Mesendoderm (in vitro differentiated cells): ENCODE measurements around the gene NYNRIN.

Experiments
- DNase-seq: peaks from one replicate; pipeline ENCODE4 v3.0.0; 2013
- H2AK5ac ChIP-seq: 2 replicates; pipeline ENCODE4 v1.6.1; 2013; ENCODE audit warnings: low read length, inconsistent platforms
- H2BK120ac ChIP-seq: 2 replicates; pipeline ENCODE4 v1.6.1; 2013; ENCODE audit warnings: low read depth, mild to moderate bottlenecking, low read length, moderate library complexity, mixed read lengths
- H2BK15ac ChIP-seq: replicated peaks from 2 replicates; pipeline ENCODE4 v1.6.1; 2013; ENCODE audit warnings: low read depth, mild to moderate bottlenecking, moderate library complexity
- H2BK5ac ChIP-seq: 2 replicates; pipeline ENCODE4 v1.6.1; 2013; ENCODE audit warnings: low read length, inconsistent platforms
- H3K18ac ChIP-seq: 2 replicates; pipeline ENCODE4 v1.6.1; 2013; ENCODE audit warnings: mild to moderate bottlenecking, low read length, mixed read lengths
- H3K23ac ChIP-seq: one replicate; pipeline ENCODE4 v1.6.1; 2013; ENCODE audit warnings: low read length
- H3K27ac ChIP-seq: 2 replicates; pipeline ENCODE4 v1.5.1; 2013; ENCODE audit warnings: low read depth, mild to moderate bottlenecking, inconsistent platforms, low read length, moderate library complexity
- H3K27me3 ChIP-seq: 2 replicates; pipeline ENCODE4 v1.6.1; 2013; ENCODE audit warnings: low read length, control low read depth, mild to moderate bottlenecking, inconsistent platforms; ENCODE audit not compliant: insufficient read depth, poor library complexity
- H3K36me3 ChIP-seq: 2 replicates; pipeline ENCODE4 v1.6.1; 2013; ENCODE audit warnings: low read length, inconsistent platforms; ENCODE audit not compliant: control insufficient read depth, insufficient read depth
- H3K4ac ChIP-seq: one replicate; pipeline ENCODE4 v1.6.1; 2013; ENCODE audit warnings: low read depth, mild to moderate bottlenecking, low read length, moderate library complexity
- H3K4me1 ChIP-seq: 2 replicates; pipeline ENCODE4 v1.6.1; 2013; ENCODE audit warnings: low read depth, low read length, inconsistent platforms; ENCODE audit not compliant: control insufficient read depth
- H3K4me2 ChIP-seq: 2 replicates; pipeline ENCODE4 v1.6.1; 2013; ENCODE audit warnings: low read length
- H3K4me3 ChIP-seq: 2 replicates; pipeline ENCODE4 v1.5.1; 2013; ENCODE audit warnings: mild to moderate bottlenecking, low read length
- H3K56ac ChIP-seq: one replicate; pipeline ENCODE4 v1.6.1; 2013; ENCODE audit warnings: low read length
- H3K79me1 ChIP-seq: 2 replicates; pipeline ENCODE4 v1.6.1; 2013; ENCODE audit warnings: low read length, inconsistent platforms
- H3K79me2 ChIP-seq: 2 replicates; pipeline ENCODE4 v1.6.1; 2013; ENCODE audit warnings: mild to moderate bottlenecking, low read length; ENCODE audit not compliant: control insufficient read depth, insufficient read depth
- H3K9ac ChIP-seq: 2 replicates; pipeline ENCODE4 v1.6.1; 2013; ENCODE audit warnings: low read length, inconsistent platforms
- H4K5ac ChIP-seq: one replicate; pipeline ENCODE4 v1.6.1; 2013; ENCODE audit warnings: low read length
- H4K8ac ChIP-seq: one replicate; pipeline ENCODE4 v1.6.1; 2013; ENCODE audit warnings: low read depth, mild to moderate bottlenecking, control low read depth, low read length, moderate library complexity
- WGBS: extraction: QIAGEN DNeasy Blood & Tissue Kit; methylation state at CpG from one replicate; pipeline ENCODE4 v1.1.7; 2013; ENCODE audit warnings: low lambda C conversion rate, missing lambda C conversion rate; ENCODE audit not compliant: insufficient coverage; ENCODE audit errors: extremely low coverage; 5-methylcytosine and 5-hydroxymethylcytosine counted together

NYNRIN gene

DNA sequence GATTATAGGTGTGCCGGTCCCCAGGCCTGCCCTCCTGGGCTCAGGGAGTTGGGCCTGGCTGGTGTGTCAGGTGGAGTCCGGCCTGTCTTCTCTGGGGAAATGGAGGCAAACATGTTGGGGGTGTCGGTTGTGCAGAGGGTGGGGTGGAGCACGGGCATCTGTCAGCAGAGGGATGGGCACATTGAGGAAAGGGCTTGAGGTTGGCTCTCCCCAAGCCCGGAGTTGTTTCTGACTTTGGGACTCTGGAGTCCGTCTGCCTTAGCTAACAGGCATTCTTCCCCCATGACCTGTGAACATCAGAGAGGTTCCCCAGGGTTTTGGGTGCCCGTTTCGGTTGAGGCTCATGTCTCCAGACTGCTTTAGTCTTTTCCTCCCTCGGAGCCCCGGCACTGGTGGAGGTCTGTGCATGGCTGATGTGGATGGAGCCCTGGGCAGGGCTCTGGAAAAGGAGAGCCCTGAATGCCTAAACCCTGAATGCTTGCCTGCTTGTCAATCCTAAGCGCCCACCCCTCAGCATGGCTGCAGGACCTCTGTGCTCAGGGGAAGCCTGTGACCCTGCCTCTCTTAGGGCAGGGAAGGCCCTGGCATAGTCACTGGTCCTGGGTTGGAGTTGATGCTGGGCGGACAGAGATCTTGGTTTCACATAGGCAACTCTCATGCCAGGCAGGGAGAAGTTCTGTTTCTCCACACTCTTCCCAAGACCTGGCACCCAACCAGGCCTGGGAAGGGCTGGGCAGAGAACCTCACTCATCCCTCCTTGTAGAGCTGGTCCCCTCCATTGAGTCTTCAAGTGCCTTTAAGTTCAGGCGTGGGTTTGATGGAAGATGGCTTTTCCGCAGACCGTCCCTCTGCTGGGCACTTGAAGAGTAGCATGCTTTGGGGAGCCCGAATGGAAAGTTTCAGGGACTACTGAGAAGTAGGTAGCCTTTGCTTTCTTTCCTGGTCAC lies 12.9 kb downstream of the NYNRIN start:
- Histone ChIP-seq H3K27me3 (no peaks in the 10 kb centered on the region), H2BK15ac (no peak overlapping the region), H3K9ac (no peak overlapping the region), H3K4me1 (no peaks in the 10 kb centered on the region), H3K4me3 (no peak overlapping the region), H3K23ac (no peak overlapping the region), H3K18ac (no peak overlapping the region), H3K79me2 (no peaks in the 10 kb centered on the region), H2AK5ac (no peak overlapping the region), H2BK120ac (no peak overlapping the region), H4K8ac (no peak overlapping the region), H3K4me2 (no peak overlapping the region), H3K4ac (no peak overlapping the region), H2BK5ac (no peak overlapping the region), H3K36me3 (no peaks in the 10 kb centered on the region), H4K5ac (no peak overlapping the region), H3K79me1 (no peaks in the 10 kb centered on the region), H3K27ac (no peak overlapping the region), H3K56ac (no peak overlapping the region)
- DNase-seq = peak; percentile 72
- no CpG with 5 or more reads among the region's 16 CpGs for WGBS

- Histone ChIP-seq H4K8ac (no peak overlapping the region), H2AK5ac (no peak overlapping the region), H3K79me2 (no peaks in the 10 kb centered on the region), H3K9ac (no peak overlapping the region), H3K27me3 (no peaks in the 10 kb centered on the region), H2BK15ac (no peak overlapping the region), H3K4me3 (no peak overlapping the region), H2BK5ac (no peak overlapping the region), H3K4ac (no peak overlapping the region), H3K27ac (no peak overlapping the region), H3K4me1 (no peaks in the 10 kb centered on the region), H3K56ac (no peak overlapping the region), H4K5ac (no peak overlapping the region), H3K36me3 (no peaks in the 10 kb centered on the region), H3K79me1 (no peaks in the 10 kb centered on the region), H2BK120ac (no peak overlapping the region), H3K18ac (no peak overlapping the region), H3K23ac (no peak overlapping the region), H3K4me2 (no peak overlapping the region)
- WGBS = no CpG with 5 or more reads among the region's 1 CpG
- DNase-seq = no peak
These were observed 15.3 kb downstream of the NYNRIN start for GRCh38 chr14:24414077-24414476.

DNA sequence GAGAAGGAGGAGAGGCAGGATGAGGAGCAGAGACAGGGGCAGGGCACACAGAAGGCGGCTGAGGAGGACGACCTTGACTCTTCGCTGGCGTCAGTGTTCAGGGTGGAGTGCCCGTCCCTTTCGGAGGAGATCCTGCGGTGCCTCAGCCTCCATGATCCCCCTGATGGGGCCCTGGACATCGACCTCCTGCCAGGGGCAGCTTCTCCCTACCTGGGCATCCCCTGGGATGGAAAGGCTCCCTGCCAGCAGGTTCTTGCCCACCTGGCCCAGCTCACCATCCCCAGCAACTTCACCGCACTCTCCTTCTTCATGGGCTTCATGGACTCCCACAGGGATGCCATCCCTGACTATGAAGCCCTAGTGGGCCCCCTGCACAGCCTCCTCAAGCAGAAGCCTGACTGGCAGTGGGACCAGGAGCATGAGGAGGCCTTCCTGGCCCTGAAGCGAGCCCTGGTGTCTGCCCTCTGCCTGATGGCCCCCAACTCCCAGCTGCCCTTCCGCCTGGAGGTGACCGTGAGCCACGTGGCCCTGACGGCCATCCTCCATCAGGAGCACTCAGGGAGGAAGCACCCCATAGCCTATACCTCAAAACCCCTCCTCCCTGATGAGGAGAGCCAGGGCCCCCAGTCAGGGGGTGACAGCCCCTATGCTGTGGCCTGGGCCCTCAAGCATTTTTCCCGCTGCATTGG lies 16.1 kb downstream of the NYNRIN start:
- Histone ChIP-seq H3K36me3 (no peaks in the 10 kb centered on the region), H3K9ac (no peak overlapping the region), H3K4me1 (no peaks in the 10 kb centered on the region), H4K5ac (no peak overlapping the region), H3K27ac (no peak overlapping the region), H2BK5ac (no peak overlapping the region), H3K79me1 (no peaks in the 10 kb centered on the region), H3K27me3 (no peaks in the 10 kb centered on the region), H3K4me2 (no peak overlapping the region), H2BK120ac (no peak overlapping the region), H3K56ac (no peak overlapping the region), H3K23ac (no peak overlapping the region), H3K79me2 (no peaks in the 10 kb centered on the region), H3K4me3 (no peak overlapping the region), H2AK5ac (no peak overlapping the region), H3K18ac (no peak overlapping the region), H4K8ac (no peak overlapping the region), H3K4ac (no peak overlapping the region), H2BK15ac (no peak overlapping the region)
- no CpG with 5 or more reads among the region's 15 CpGs for WGBS
- no peak for DNase-seq

DNA sequence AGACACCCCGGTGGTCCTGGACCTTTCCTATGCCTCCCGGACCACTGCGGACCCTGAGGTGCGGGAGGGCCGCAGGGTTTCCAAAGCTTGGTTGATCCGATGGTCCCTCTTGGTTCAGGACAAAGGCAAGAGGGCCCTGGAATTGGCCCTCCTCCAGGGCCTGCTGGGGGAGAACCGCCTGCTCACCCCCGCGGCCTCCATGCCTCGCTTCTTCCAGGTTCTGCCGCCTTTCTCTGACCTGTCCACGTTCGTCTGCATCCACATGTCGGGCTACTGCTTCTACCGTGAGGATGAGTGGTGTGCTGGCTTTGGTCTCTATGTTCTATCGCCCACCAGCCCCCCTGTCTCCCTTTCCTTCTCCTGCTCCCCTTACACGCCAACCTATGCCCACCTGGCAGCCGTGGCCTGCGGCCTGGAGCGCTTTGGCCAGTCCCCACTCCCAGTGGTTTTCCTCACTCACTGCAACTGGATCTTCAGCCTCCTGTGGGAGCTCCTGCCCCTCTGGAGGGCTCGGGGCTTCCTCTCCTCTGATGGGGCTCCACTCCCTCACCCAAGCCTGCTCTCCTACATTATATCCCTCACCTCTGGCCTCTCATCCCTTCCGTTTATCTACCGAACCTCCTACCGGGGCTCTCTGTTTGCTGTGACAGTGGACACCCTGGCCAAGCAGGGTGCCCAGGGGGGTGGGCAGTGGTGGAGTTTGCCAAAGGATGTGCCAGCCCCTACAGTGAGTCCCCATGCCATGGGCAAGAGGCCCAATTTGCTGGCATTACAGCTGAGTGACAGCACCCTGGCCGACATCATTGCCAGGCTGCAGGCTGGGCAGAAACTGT lies 16.8 kb downstream of the NYNRIN start:
- Histone ChIP-seq H4K8ac (no peak overlapping the region), H3K56ac (no peak overlapping the region), H4K5ac (no peak overlapping the region), H2BK15ac (no peak overlapping the region), H3K4ac (no peak overlapping the region), H3K18ac (no peak overlapping the region), H3K4me1 (no peaks in the 10 kb centered on the region), H3K4me2 (no peak overlapping the region), H3K23ac (no peak overlapping the region), H3K9ac (no peak overlapping the region), H3K79me2 (no peaks in the 10 kb centered on the region), H3K27ac (no peak overlapping the region), H3K79me1 (no peaks in the 10 kb centered on the region), H2BK120ac (no peak overlapping the region), H3K36me3 (no peaks in the 10 kb centered on the region), H3K27me3 (no peaks in the 10 kb centered on the region), H2AK5ac (no peak overlapping the region), H2BK5ac (no peak overlapping the region), H3K4me3 (no peak overlapping the region)
- no peak for DNase-seq
- WGBS = no CpG with 5 or more reads among the region's 25 CpGs

GRCh38 chr14:24416254-24416931 lies 17.6 kb downstream of the NYNRIN start:
- no CpG with 5 or more reads among the region's 19 CpGs for WGBS
- H3K4ac ChIP-seq = no peak overlapping the region
- no peak overlapping the region for H3K9ac ChIP-seq
- no peak overlapping the region for H3K23ac ChIP-seq
- no peak overlapping the region for H3K18ac ChIP-seq
- no peak overlapping the region for H2BK120ac ChIP-seq
- no peak for DNase-seq
- H2BK5ac ChIP-seq = no peak overlapping the region
- H3K27me3 ChIP-seq = no peaks in the 10 kb centered on the region
- no peak overlapping the region for H4K5ac ChIP-seq
- H4K8ac ChIP-seq = no peak overlapping the region
- no peak overlapping the region for H3K56ac ChIP-seq
- H3K79me2 ChIP-seq = no peaks in the 10 kb centered on the region
- no peak overlapping the region for H3K4me3 ChIP-seq
- no peak overlapping the region for H2BK15ac ChIP-seq
- H3K4me1 ChIP-seq = no peaks in the 10 kb centered on the region
- no peak overlapping the region for H3K4me2 ChIP-seq
- no peaks in the 10 kb centered on the region for H3K36me3 ChIP-seq
- no peak overlapping the region for H2AK5ac ChIP-seq
- H3K27ac ChIP-seq = no peak overlapping the region
- no peaks in the 10 kb centered on the region for H3K79me1 ChIP-seq
